ENCODE measurements around the gene TNFSF15. TPM values are rescaled to one million over a fixed set of nuclear protein-coding genes. Genes with fewer than 3 reads are reported as not detected.

The TNFSF15 gene
- total RNA-seq, 2 experiments from 2014 or later: 2.0 to 2.5 TPM

DNA sequence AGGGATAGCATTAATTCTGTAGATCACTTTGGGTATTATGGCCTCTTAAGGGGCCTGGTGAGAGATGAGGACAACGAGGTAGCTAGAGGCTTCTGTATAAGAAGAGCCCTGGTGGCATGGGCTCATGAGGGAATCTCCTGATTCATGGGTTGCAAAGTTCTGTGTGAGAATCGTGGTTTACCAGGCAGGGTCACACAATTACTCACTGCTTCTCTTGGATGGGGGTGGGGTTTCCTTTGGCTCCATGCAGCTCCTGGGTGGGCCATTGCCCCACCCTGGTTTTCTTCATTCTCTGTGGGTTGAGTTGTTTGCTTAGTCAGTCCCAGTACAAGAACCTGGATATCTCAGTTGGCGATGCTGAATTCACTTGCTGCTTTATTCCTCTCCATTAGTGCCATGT is 30.9 kb upstream of the TNFSF15 start:
- no peak overlapping the region for H3K4me3 Mint-ChIP-seq
- H3K27me3 Mint-ChIP-seq: peaks cover 7% of the 10 kb centered on the region
- peak overlapping the region; percentile 16 for H3K27ac Mint-ChIP-seq
- POLR2A ChIA-PET: no interaction called here
- peaks cover 26% of the 10 kb centered on the region for H3K9me3 Mint-ChIP-seq
- H3K36me3 Mint-ChIP-seq (ENCODE audit: low read depth): peaks cover 29% of the 10 kb centered on the region
- DNase-seq: no peak
- CTCF ChIA-PET: no interaction called here
- peaks cover 20% of the 10 kb centered on the region for H3K4me1 Mint-ChIP-seq

DNA sequence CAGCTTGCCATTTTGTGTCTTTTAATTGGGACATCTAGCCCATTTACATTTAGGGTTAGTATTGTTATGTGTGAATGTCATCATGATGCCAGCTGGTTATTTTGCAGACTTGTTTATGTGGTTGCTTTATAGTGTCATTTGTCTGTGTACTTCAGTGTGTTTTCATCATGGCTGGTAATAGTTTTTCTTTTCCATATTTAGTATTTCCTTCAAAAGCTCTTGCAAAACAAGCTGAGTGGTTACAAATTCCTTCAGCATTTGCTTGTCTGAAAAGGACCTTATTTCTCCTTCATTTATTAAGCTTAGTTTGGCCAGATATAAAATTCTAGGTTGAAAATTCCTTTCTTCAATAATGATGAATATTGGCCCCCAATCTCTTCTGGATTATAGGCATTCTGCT is 28.5 kb upstream of the TNFSF15 start:
- Mint-ChIP-seq H3K36me3 (ENCODE audit: low read depth) (peaks cover 21% of the 10 kb centered on the region), H3K4me1 (peaks cover 20% of the 10 kb centered on the region), H3K9me3 (peaks cover 19% of the 10 kb centered on the region), H3K27me3 (peaks cover 8% of the 10 kb centered on the region), H3K27ac (no peak overlapping the region), H3K4me3 (no peak overlapping the region)
- POLR2A ChIA-PET: no interaction called here
- CTCF ChIA-PET: interaction anchor here (0.6 to 2.4 kb wide), 3 partner anchors 10 to 1796 kb away, joined by 3 to 7 read pairs (median 4); no protein-coding TSS in a partner anchor
- DNase-seq: no peak

DNA sequence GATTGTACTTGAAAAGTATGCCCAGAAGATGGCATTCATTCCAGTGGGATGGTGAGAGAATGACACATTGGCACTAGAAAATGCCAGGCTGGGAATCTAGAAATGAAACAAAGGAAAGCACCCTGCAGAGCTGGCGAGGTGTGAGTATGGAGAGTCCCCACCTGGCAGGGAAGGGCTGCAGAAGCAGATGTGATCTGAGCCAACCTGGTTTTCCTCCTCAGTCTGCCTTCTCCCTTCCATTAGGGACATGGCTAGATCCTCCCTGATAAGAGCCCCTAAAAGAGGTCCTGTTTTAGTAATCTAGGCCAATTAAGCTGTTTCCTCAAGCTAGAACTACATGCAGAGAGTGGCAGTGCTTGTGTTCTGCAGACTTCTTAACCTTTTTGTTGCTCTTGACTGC is 24.7 kb upstream of the TNFSF15 start:
- no peak for DNase-seq
- H3K27me3 Mint-ChIP-seq: peaks cover 8% of the 10 kb centered on the region
- H3K4me3 Mint-ChIP-seq: no peak overlapping the region
- peaks cover 13% of the 10 kb centered on the region for H3K36me3 Mint-ChIP-seq (ENCODE audit: low read depth)
- peaks cover 14% of the 10 kb centered on the region for H3K9me3 Mint-ChIP-seq
- ChIA-PET CTCF (no interaction called here), POLR2A (no interaction called here)
- peaks cover 14% of the 10 kb centered on the region for H3K4me1 Mint-ChIP-seq
- H3K27ac Mint-ChIP-seq: no peak overlapping the region

DNA sequence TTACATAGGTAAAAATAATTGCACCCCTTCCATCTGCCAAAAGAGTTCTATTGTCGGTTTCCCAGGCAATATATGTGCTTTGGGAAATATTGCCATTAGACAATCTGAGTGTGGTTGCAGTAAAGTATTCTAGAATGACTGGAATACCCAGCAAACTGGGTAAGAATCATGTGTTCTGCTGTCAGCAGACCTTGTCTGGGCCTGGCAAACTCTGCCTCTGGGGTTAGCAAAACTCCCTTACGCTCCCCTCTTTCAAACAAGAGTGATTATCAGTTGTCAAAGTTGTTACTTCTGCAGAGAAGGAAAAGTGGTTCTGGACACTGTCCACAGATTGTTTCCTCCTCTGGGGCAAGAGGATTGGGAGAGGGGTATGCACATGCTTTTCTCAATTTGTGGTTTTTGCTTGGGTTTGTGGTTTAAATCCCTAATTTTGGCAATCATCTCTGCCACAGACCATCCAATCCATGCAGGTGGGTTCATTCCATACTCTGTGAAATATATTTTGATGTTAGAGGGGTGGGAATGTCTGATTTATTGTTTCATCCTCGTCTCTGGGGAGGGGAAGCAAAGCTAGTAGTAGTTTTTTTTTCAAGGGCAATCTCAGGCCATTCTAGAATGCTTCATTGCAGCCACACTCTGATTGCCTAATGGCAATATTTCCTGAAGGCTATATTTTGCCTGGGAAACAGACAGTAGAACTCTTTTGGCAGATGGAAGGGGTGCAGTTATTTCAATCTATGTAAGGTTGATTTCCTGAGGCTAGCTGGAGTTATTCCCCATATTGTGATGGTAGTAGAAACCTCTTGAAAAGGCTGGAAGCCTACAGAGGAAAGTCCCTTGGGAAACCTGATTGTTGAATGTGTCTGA is 24.0 kb upstream of the TNFSF15 start:
- DNase-seq: no peak
- no peak overlapping the region for H3K27ac Mint-ChIP-seq
- peaks cover 7% of the 10 kb centered on the region for H3K36me3 Mint-ChIP-seq (ENCODE audit: low read depth)
- H3K4me1 Mint-ChIP-seq: peaks cover 7% of the 10 kb centered on the region
- H3K4me3 Mint-ChIP-seq: no peak overlapping the region
- ChIA-PET POLR2A (no interaction called here), CTCF (no interaction called here)
- H3K9me3 Mint-ChIP-seq: peaks cover 14% of the 10 kb centered on the region
- H3K27me3 Mint-ChIP-seq: peaks cover 8% of the 10 kb centered on the region

DNA sequence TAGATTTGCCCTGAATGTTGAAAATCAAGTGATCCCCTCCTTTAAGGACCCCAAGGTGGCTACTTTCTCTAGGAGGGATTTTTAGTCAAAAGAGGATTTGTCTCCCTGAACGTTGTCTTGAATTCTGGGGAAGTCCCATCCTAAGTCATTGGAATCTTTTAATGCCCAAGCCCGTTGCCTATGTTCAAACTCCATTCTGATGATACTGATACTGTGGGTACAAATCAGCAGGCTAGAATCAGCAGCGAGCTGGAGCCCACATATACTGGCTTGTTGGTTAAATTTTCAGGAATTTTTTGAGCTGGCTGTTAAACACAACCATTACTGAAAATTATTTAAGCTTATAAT is 22.4 kb upstream of the TNFSF15 start:
- H3K9me3 Mint-ChIP-seq: peaks cover 11% of the 10 kb centered on the region
- POLR2A ChIA-PET: no interaction called here
- H3K27me3 Mint-ChIP-seq: peaks cover 2% of the 10 kb centered on the region
- DNase-seq: no peak
- H3K4me3 Mint-ChIP-seq: no peak overlapping the region
- H3K36me3 Mint-ChIP-seq (ENCODE audit: low read depth): peaks cover 3% of the 10 kb centered on the region
- H3K27ac Mint-ChIP-seq: no peak overlapping the region
- CTCF ChIA-PET: no interaction called here
- peaks cover 5% of the 10 kb centered on the region for H3K4me1 Mint-ChIP-seq

DNA sequence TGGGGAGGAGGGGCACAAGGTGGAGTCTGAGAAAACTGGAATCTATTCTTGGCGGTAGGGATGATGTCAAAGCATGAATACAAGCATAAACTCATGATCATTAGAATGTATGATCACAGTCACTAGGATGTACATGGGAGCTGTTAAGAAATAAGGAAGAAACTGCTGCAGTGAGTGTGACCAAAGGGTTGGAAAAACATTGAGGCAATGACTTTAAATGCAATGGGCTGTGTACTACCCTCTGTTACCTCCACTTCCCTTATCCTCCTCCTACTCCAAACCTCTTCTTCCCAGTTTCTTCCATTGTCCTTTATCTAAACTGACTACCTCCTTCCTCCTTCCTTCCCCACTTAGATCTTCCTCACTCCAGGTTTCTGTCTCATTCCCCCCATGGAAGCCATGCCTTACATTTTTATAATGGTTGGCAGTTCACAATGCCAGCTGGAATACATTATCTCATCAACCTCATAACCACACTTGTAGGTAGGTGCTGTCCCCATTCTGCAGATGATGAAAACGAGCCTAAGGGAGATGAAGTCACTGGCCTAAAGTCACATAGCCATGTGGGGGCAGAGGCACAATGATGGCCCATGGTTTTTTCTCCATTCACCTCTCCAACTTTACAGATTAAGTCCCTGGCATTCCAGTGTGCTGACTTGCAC is 21.9 kb upstream of the TNFSF15 start:
- CTCF ChIA-PET: no interaction called here
- H3K36me3 Mint-ChIP-seq (ENCODE audit: low read depth): peaks cover 4% of the 10 kb centered on the region
- H3K4me3 Mint-ChIP-seq: no peak overlapping the region
- H3K27ac Mint-ChIP-seq: no peak overlapping the region
- DNase-seq: no peak
- POLR2A ChIA-PET: no interaction called here
- peaks cover 11% of the 10 kb centered on the region for H3K9me3 Mint-ChIP-seq
- peaks cover 2% of the 10 kb centered on the region for H3K27me3 Mint-ChIP-seq
- H3K4me1 Mint-ChIP-seq: peaks cover 9% of the 10 kb centered on the region

DNA sequence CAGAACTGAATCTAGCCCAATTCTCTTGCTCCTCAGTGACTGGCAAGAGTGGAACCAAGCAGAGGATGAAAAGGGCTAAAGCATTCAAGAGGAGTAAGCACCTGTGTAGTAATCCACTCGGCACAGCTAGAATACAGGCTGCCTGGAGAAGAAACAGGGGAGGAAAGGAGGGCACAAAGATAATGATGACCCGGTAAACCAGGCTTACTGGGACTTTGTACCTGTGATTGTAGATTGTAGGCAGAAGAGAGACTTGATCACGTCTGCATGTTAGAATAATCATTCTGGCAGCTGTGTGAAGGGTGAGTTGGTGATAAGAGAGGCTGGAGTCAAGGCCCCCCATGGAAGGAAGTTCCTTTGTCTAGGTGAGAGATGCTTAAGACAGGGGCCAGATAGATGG is 20.6 kb upstream of the TNFSF15 start:
- peaks cover 2% of the 10 kb centered on the region for H3K36me3 Mint-ChIP-seq (ENCODE audit: low read depth)
- H3K27me3 Mint-ChIP-seq: peaks cover 2% of the 10 kb centered on the region
- ChIA-PET POLR2A (no interaction called here), CTCF (no interaction called here)
- H3K9me3 Mint-ChIP-seq: peaks cover 7% of the 10 kb centered on the region
- DNase-seq: no peak
- peaks cover 17% of the 10 kb centered on the region for H3K4me1 Mint-ChIP-seq
- H3K27ac Mint-ChIP-seq: no peak overlapping the region
- H3K4me3 Mint-ChIP-seq: no peak overlapping the region

DNA sequence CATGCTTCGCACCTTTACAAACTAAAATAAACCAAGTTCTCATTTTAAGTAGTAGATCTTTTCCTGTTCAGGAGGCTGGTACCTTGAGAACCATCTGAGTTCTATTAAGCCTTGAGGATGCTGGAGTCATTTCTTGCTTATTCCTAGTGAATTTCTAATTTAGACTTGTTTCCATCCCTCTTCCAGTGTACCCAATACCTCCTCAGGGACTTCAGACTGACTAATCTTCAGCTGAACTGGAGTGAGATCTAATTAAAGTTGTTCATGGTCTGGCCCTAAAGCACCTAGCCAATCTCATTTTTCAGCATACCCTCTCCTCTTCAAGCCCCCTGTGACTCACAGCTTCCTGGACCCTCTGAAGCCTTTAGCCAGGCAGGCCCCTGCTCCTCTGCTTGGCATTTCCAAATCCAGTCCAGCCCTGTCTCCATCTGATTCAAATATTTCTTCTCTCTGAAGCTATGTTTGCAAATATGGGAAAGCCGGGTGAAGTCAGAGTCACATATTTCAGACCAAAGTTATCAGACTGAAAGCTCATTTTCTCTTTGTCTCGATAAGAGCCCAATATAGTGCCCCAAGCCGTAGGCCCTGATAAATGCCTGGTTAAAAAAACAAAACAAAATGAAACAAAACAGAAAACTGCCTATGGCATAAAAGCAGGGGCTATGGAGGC is 19.4 kb upstream of the TNFSF15 start:
- H3K36me3 Mint-ChIP-seq (ENCODE audit: low read depth): peaks cover 2% of the 10 kb centered on the region

DNA sequence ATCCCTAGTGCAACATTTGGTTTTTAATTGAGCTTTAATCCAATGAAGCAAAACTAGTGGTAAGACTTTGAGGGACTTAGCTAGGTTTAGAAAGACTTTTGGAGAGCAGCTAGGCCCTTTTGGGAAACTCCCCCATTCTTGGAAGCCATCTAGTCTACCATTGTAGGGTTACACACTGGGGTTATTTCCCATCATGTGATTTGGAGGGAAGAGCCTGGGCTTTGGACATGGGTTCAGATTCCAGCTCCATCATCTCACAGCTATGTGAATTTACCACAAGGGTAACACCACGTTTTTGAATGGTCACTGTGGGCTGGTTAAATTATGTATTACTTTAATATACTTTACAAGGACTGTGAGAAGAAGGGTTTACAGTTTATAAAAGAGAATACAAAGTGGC is 18.3 kb upstream of the TNFSF15 start:
- no peaks in the 10 kb centered on the region for H3K27me3 Mint-ChIP-seq
- H3K36me3 Mint-ChIP-seq (ENCODE audit: low read depth): peaks cover 2% of the 10 kb centered on the region
- ChIA-PET POLR2A (no interaction called here), CTCF (interaction anchor here (0.8 to 1.8 kb wide), 5 partner anchors 10 to 34 kb away, joined by 3 to 5 read pairs (median 3); no protein-coding TSS in a partner anchor)
- H3K4me1 Mint-ChIP-seq: peaks cover 17% of the 10 kb centered on the region
- DNase-seq: no peak
- peaks cover 7% of the 10 kb centered on the region for H3K9me3 Mint-ChIP-seq
- H3K4me3 Mint-ChIP-seq: no peak overlapping the region
- H3K27ac Mint-ChIP-seq: no peak overlapping the region

More for the DNA sequence above, 19.4 kb upstream of the TNFSF15 start:
- ChIA-PET POLR2A (interaction anchor here (0.5 kb wide), 1 partner anchor 698 kb away, joined by 3 read pairs; no protein-coding TSS in a partner anchor), CTCF (interaction anchor here (0.9 to 1.3 kb wide), 3 partner anchors 10 to 21 kb away, joined by 3 to 5 read pairs (median 3); no protein-coding TSS in a partner anchor)
- peaks cover 7% of the 10 kb centered on the region for H3K9me3 Mint-ChIP-seq
- H3K4me1 Mint-ChIP-seq: peaks cover 17% of the 10 kb centered on the region
- no peak overlapping the region for H3K4me3 Mint-ChIP-seq
- no peaks in the 10 kb centered on the region for H3K27me3 Mint-ChIP-seq
- no peak overlapping the region for H3K27ac Mint-ChIP-seq
- no peak for DNase-seq

DNA sequence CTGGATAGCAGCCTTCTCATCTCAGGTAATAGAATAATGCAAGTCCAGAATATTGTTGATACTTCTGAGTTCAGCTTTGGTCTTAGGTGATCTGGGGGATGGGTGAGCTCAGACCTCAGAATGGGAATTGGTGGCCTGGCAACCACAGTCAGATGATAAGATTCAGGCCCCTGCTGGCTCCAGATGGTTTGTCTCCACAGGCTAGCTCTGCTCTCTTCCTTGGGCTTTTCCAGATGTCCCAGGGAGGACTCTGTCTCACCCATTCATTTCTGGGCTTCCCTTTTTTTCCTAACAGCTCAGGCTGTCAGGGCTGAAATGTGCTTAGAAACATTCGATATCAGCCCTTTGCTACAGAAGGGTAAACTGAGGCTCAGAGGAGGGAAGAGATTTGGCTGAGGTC is 17.6 kb upstream of the TNFSF15 start:
- H3K27me3 Mint-ChIP-seq: no peaks in the 10 kb centered on the region
- no peak overlapping the region for H3K4me3 Mint-ChIP-seq
- ChIA-PET POLR2A (no interaction called here), CTCF (interaction anchor here (1.0 to 1.8 kb wide), 3 partner anchors 12 to 34 kb away, joined by 3 read pairs; no protein-coding TSS in a partner anchor)
- H3K9me3 Mint-ChIP-seq: peaks cover 7% of the 10 kb centered on the region
- DNase-seq: no peak
- no peak overlapping the region for H3K27ac Mint-ChIP-seq
- H3K4me1 Mint-ChIP-seq: peaks cover 17% of the 10 kb centered on the region
- H3K36me3 Mint-ChIP-seq (ENCODE audit: low read depth): peaks cover 2% of the 10 kb centered on the region

DNA sequence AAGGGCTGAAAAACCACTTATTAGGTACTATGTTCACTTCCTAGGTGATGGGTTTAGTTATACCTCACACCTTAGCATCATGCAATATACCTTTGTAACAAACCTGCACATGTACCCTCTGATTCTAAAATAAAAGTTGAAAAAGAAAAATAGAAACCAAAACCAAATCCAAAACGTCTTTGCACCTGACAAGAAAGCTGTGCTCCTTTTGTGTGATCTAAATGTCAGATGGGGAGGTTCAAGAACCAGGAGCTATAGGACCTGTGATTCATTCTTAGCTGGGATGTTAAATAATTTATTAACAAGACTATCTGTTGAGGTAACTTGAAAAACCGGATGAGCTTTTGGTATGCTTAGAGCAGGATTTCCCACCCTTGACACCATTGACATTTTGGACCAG is 16.9 kb upstream of the TNFSF15 start:
- H3K9me3 Mint-ChIP-seq: peaks cover 5% of the 10 kb centered on the region
- H3K4me1 Mint-ChIP-seq: peaks cover 14% of the 10 kb centered on the region
- peaks cover 2% of the 10 kb centered on the region for H3K36me3 Mint-ChIP-seq (ENCODE audit: low read depth)
- no peak overlapping the region for H3K4me3 Mint-ChIP-seq
- POLR2A ChIA-PET: no interaction called here
- DNase-seq: no peak
- no peak overlapping the region for H3K27ac Mint-ChIP-seq
- CTCF ChIA-PET: interaction anchor here (0.6 to 1.8 kb wide), 3 partner anchors 11 to 251 kb away, joined by 3 read pairs; no protein-coding TSS in a partner anchor
- H3K27me3 Mint-ChIP-seq: no peaks in the 10 kb centered on the region

DNA sequence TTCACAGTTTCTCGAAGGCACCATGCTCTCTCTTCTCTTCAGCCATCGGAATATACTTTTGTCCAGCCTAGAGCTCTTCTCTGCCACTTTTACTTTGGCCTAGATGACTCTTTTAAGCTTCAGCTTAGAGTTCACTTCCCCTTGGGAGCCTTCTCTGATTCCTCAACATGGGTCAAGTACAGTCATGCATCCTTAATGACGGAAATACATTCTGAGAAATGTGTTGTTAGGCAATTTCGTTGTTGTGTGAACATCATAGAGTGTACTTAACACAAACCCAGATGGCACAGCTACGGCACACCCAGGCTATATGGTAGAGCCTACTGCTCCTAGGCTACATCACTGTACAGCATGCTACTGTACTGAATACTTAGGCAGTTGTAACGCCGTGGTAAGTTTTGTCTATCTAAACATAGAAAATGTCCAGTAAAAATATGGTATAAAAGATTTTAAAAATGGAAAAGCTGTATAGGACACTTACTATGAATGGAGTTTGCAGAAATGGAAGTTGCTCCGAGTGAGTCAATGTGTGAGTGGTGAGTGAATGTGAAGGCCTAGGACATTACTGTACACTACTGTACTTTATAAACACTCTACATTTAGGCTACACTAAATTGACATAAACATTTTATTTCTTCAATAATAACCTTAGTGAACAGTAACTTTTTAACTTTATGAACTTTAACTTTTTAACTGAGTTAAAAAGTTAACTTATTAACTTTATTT is 15.1 kb upstream of the TNFSF15 start:
- no peak for DNase-seq
- Mint-ChIP-seq H3K9me3 (peaks cover 2% of the 10 kb centered on the region), H3K4me1 (peaks cover 14% of the 10 kb centered on the region), H3K36me3 (ENCODE audit: low read depth) (peaks cover 2% of the 10 kb centered on the region), H3K4me3 (no peak overlapping the region), H3K27me3 (no peaks in the 10 kb centered on the region), H3K27ac (no peak overlapping the region)
- POLR2A ChIA-PET: no interaction called here
- CTCF ChIA-PET: no interaction called here
